HG02759 (cell line): Measurements from ENCODE around the gene WWTR1.

Experiments used
- ATAC-seq: cut with Tn5 transposase; IDR thresholded peaks from one replicate; pipeline ENCODE4 v1.9.1; 2021; ENCODE audit warnings: mild to moderate bottlenecking, moderate library complexity; ENCODE audit not compliant: unreplicated experiment

WWTR1 gene

GRCh38 chr3:149474250-149474817 lies 183.5 kb downstream of the WWTR1 start, which contains the start of gene TM4SF4:
TSS of gene TM4SF4 (plus strand) at chr3:149474697. CDS start at chr3:149474878, 181 bp downstream.
- ATAC-seq = no peak

DNA sequence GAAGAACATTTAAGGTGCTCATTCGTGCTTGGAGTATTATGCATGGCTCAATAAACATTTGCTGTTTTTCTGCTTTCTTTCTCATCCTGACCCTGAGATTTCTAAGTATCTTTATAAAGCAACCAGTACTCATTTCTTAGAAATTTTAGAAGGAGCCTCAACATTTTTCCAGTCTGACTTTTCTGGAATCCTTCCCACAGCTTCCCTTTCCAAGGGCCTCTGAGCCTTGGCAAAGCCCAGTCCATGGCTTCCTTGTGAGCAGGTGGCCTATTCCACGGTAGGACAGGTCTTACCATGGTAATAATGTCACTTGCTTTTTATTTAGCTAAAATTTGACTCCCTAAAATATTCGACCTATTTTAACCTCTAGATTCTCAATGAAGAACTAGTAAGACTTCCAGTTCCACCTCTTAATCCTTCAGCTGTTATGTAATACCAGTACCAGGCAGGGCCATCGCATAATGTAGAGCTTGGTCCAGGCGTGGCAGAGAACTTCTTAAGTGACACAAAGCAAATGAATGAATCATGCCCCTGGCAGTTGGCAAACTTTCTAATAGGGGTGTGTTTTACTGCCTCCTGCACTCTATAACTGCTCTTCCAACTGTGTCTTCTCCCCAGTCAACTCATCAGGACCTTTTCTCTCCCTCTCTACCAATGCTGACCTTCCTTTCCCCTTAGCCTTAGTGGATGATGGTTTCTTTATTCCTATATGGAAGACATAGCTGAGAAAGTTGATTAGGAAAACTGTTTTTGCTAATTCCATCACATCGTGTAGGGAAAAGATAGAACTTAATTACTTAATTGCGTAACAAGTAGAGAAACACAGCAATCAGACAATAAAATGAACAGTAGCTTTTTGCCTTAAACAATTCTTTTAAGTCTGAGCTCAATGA lies 184.2 kb downstream of the WWTR1 start:
- ATAC-seq = no peak

- ATAC-seq = no peak
Observed at GRCh38 chr3:149472030-149472797, 185.6 kb downstream of the WWTR1 start.

GRCh38 chr3:149470381-149470780 lies 187.4 kb downstream of the WWTR1 start:
- no peak for ATAC-seq

- ATAC-seq = peak; percentile 88
Observed at GRCh38 chr3:149468504-149469212, 189.2 kb downstream of the WWTR1 start.
